GM21423 (cell line): ENCODE results near the gene MPP7.
"Not testable (repeated sequence)": the region's sequence is repeated elsewhere in the genome, so short reads cannot be mapped to it uniquely, and the experiment has no call there.

ENCODE experiments used
- ATAC-seq: cut with Tn5 transposase; IDR thresholded peaks from one replicate; pipeline ENCODE4 v1.9.1; 2021; ENCODE audit warnings: mild to moderate bottlenecking, moderate library complexity; ENCODE audit not compliant: unreplicated experiment

Gene MPP7

GRCh38 chr10:28302638-28303488, at the start of gene MPP7:
MPP7 (minus strand) TSS chr10:28303064; CDS start chr10:28238604, 64,460 bp downstream.
- ATAC-seq = peak; percentile 100

GRCh38 chr10:28349892-28350291, 47.0 kb upstream of the MPP7 start:
- no peak for ATAC-seq

GRCh38 chr10:28343987-28344895, 41.4 kb upstream of the MPP7 start:
- ATAC-seq = no peak

DNA sequence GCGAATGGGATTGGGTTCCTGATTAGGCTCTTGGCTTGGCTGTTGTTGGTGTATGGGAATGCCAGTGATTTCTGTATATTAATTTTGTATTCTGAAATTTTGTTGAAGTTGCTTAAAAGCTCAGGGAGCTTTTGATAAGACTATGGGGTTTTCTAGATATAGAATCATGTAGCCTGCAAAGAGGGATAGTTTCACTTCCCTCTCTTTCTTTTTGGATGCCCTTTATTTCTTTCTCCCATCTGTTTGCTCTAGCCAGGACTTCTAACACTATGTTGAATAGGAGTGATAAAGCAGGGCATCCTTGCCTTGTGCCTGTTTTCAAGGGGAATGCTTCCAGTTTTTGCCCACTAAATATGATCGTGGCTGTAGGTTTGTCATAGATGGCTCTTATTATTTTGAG, 40.4 kb upstream of the MPP7 start:
- ATAC-seq = no peak

DNA sequence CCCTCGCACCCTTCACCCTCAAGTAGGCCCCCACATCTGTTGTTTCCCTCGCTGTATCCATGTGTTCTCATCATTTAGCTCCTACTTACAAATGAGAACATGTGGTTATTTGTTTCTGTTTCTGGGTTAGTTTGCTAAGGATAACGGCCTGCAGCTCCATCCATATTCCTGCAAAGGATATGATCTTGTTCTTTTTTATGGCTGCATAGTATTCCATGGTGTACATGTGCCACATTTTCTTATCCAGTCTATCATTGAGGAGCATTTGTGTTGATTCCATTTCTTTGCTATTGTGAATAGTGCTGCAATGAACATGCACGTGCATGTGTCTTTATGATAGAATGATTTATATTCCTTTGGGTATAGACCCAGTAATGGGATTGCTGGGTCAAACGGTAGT, 38.8 kb upstream of the MPP7 start:
- ATAC-seq = not testable (repeated sequence)

DNA sequence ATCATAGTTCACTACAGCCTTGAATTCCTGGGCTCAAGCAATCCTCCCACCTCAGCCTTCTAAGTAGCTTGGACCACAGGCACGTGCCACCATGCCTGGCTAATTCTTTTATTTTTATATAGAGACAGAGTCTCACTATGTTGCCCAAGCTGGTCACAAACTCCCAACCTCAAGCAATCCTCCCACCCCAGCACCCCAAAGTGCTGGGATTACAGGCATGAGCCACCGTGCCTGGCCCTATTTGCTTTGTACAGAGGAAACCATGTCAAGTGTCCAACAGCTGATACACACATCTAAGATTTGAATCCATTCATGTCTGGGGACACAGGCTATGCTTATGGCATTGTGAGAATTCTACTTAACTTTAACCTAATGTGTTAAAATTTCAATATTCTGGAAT, 29.9 kb upstream of the MPP7 start:
- no peak for ATAC-seq

- no peak for ATAC-seq
Measured at GRCh38 chr10:28331841-28332240, 29.0 kb upstream of the MPP7 start.

DNA sequence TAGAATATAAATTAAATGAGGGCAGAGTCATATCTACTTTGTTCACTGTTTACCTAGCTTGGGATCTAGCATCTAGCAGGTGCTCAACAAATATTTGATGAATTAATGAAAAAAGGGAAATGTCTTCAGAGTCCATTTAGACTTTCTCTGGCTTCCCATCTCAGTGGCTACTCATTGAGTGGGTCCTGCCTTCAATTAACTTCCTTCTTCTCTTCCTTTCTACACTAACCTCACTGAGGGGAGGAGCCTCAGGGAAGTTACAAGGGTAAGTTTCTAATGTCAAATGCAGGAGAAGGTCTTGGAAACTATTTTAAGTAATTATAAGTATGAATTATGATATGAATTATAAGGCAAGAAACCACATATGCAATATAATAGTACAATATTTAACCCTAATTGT, 28.2 kb upstream of the MPP7 start:
- no peak for ATAC-seq

DNA sequence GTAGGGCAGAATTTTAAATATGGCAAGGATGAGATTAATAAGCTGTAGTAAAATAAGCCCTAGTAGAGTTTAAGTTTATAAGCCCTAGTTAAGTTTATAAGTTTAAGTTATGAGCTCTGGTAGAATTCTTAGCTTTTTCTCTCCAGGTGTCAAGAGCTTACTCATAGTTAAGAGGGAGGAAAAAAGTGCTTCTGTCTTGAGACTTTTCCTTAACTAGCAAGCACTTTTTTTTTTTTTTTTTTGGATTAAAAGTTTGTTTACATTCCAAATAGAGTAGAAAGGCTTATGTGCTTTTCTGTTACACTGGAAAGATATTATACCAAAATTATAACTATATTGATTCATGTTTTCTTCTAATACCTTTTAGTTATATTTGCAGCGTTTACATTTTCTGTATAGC, 25.5 kb upstream of the MPP7 start:
- ATAC-seq = no peak

DNA sequence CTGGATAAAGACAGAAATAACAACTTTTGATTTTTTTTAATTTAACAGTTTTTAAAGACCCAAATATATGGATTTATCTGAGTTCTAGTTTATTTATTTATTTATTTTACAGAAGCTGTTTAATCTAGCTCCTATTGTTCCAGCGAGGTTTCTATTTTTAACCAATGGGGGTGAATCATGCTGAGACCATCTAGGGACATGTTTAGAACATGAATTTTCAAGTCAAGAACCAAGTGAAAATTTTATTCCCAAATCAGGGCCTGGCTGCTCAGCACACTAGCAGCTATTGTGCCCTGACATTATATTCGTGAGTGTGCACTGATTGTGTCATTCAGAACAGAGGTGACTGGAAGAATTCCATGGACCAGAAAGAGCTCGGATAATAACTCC, 24.6 kb upstream of the MPP7 start:
- ATAC-seq = no peak

- ATAC-seq = no peak
Measured at GRCh38 chr10:28326516-28327490, 23.9 kb upstream of the MPP7 start.

DNA sequence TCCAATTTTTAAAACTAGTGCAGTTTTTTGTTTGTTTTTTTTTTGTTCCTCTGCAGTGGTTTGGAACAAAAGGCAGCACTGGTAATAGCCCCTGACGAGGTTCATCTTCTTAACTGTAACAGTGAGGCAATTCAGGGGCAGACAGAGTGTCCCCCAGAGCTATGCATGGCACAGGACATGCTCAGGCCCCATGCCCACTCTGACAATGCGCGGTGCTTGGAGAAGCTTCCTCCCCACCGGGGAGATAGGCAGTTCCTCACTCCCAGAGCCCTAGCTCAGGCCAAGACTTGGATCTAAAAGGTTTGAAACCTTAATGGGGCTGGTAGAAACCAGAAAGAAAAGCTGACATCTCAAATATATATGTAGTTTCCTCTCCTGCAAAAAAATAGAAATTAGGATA, 17.9 kb upstream of the MPP7 start:
- no peak for ATAC-seq

GRCh38 chr10:28320090-28320489, 17.2 kb upstream of the MPP7 start:
- no peak for ATAC-seq

- ATAC-seq = not testable (repeated sequence)
Measured at GRCh38 chr10:28319061-28319460, 16.2 kb upstream of the MPP7 start.

- no peak for ATAC-seq
Measured at GRCh38 chr10:28318626-28319025, 15.8 kb upstream of the MPP7 start.

DNA sequence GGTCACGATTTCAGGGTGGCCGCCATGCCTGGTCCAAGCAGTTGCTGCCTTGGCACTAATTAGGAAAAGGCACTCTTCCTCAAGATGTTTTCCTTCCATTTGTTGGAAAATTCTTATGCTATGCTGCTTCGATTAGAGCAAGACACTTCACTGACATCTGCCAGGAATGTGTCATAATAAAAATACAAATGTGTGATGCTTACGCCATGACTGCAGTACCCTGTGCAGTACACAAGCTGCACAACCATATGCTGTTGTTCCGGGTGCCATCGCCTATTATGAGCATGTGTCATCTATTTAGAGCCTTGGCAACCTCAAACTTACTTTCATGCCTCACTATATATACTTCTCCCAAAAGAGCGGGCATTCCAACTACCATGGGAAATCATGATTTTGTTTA, 14.9 kb upstream of the MPP7 start:
- ATAC-seq = no peak

DNA sequence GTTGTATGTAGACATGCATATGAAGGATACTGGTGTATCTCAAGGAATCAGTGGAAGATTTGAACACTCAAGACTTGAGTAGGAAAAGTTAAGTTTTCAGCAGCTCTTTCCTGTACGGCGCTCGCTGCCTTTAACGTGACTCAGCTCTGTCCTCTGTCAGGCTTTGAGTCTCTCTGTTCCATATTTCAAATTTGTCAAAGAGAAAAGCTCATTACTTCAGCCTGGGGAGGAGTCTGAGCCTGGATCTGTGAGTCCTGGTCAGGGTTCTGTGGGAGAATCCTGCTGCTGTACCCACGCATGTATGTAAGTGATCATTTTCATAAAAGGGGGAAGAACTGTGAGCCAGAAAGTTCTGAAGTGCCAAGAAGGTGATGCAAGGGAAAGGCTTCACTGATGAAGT, 13.8 kb upstream of the MPP7 start:
- no peak for ATAC-seq

DNA sequence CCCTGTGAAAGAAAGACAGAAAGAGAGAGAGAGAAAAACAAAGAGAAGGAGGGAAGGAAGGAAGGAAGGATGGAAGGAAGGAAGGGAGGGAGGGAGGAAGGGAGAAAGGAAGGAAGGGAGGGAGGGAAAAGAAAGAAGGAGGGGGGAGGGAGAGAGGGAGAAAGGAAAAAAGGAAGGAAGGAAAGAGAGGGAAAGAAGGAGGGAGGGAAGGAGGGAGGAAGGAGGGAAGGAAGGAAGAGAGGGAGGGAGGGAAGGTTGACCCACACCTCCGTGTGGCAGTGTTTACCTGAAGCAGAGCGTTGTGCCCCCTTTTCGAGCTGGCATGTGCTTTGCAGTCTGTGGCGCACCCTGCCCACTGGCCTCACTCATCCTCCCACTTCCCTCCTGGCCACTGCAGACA, 12.3 kb upstream of the MPP7 start:
- no peak for ATAC-seq

- ATAC-seq = no peak
Measured at GRCh38 chr10:28314211-28314610, 11.3 kb upstream of the MPP7 start.

DNA sequence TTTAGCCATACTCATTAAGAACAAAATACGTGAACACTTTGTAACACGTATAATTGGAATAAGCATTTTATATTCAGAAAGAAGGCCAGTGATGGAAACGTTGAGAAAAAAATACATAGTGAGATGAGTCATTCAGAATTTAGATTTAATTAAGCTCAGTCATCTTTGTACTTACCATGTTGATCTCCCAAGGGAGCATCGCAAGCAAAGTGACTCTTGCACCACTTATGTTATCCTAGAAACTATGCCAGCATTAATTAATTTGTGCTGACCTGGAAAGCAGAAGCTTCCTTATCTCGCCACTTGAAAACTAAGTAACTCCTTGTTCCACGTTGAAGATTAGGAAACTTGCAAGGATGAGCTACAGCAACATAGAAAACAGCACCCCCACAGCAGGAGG, 9.7 kb upstream of the MPP7 start:
- ATAC-seq = no peak

- no peak for ATAC-seq
Measured at GRCh38 chr10:28311104-28311503, 8.2 kb upstream of the MPP7 start.
